ENCODE data around the gene RPS6KL1.

RPS6KL1 gene

GRCh38 chr14:74913986-74914573, 9.0 kb downstream of the RPS6KL1 start:
- H2AFZ ChIP-seq (ENCODE audit: low read depth) = no peak overlapping the region
- no peaks in the 10 kb centered on the region for H3K4me1 ChIP-seq (ENCODE audit: low read depth, poor library complexity, severe bottlenecking)
- H3K27me3 ChIP-seq (ENCODE audit: insufficient read depth, low read depth) = no peaks in the 10 kb centered on the region
- H3K4me2 ChIP-seq = no peak overlapping the region
- H3K4me3 ChIP-seq (IDR thresholded peaks at IDR 0.05; ENCODE audit: insufficient read depth, low read depth, low read length) = no peak overlapping the region
- H3K36me3 ChIP-seq (ENCODE audit: insufficient read depth) = no peaks in the 10 kb centered on the region
- no peaks in the 10 kb centered on the region for H3K79me2 ChIP-seq (ENCODE audit: insufficient read depth, low read depth)
- H3K27ac ChIP-seq = no peak overlapping the region
- TF ChIP-seq CTCF (conservative IDR thresholded peaks at IDR 0.05; ENCODE audit: low read depth, low read length) = peak; percentile 35; the same call in 1 of the 2 replicates
- H4K20me1 ChIP-seq (ENCODE audit: insufficient read depth) = no peaks in the 10 kb centered on the region
- H3K9ac ChIP-seq = no peak overlapping the region

GRCh38 chr14:74913393-74913910, 9.6 kb downstream of the RPS6KL1 start:
- Histone ChIP-seq H3K79me2 (ENCODE audit: insufficient read depth, low read depth) (no peaks in the 10 kb centered on the region), H3K36me3 (ENCODE audit: insufficient read depth) (no peaks in the 10 kb centered on the region), H3K27ac (no peak overlapping the region), H4K20me1 (ENCODE audit: insufficient read depth) (no peaks in the 10 kb centered on the region), H3K4me1 (ENCODE audit: low read depth, poor library complexity, severe bottlenecking) (no peaks in the 10 kb centered on the region), H3K9ac (no peak overlapping the region), H2AFZ (ENCODE audit: low read depth) (no peak overlapping the region), H3K4me3 (IDR thresholded peaks at IDR 0.05; ENCODE audit: insufficient read depth, low read depth, low read length) (no peak overlapping the region), H3K4me2 (no peak overlapping the region), H3K27me3 (ENCODE audit: insufficient read depth, low read depth) (no peaks in the 10 kb centered on the region)
- no peak for TF ChIP-seq CTCF (conservative IDR thresholded peaks at IDR 0.05; ENCODE audit: low read depth, low read length)

GRCh38 chr14:74912801-74913200, 10.3 kb downstream of the RPS6KL1 start:
- Histone ChIP-seq H3K4me2 (no peak overlapping the region), H3K36me3 (ENCODE audit: insufficient read depth) (no peaks in the 10 kb centered on the region), H2AFZ (ENCODE audit: low read depth) (no peak overlapping the region), H3K27ac (no peak overlapping the region), H3K4me3 (IDR thresholded peaks at IDR 0.05; ENCODE audit: insufficient read depth, low read depth, low read length) (no peak overlapping the region), H3K27me3 (ENCODE audit: insufficient read depth, low read depth) (no peaks in the 10 kb centered on the region), H4K20me1 (ENCODE audit: insufficient read depth) (no peaks in the 10 kb centered on the region), H3K9ac (no peak overlapping the region), H3K4me1 (ENCODE audit: low read depth, poor library complexity, severe bottlenecking) (no peaks in the 10 kb centered on the region), H3K79me2 (ENCODE audit: insufficient read depth, low read depth) (no peaks in the 10 kb centered on the region)
- TF ChIP-seq CTCF (conservative IDR thresholded peaks at IDR 0.05; ENCODE audit: low read depth, low read length) = no peak

GRCh38 chr14:74912111-74912510, 10.9 kb downstream of the RPS6KL1 start:
- Histone ChIP-seq H3K4me3 (IDR thresholded peaks at IDR 0.05; ENCODE audit: insufficient read depth, low read depth, low read length) (no peak overlapping the region), H4K20me1 (ENCODE audit: insufficient read depth) (no peaks in the 10 kb centered on the region), H3K4me2 (no peak overlapping the region), H3K79me2 (ENCODE audit: insufficient read depth, low read depth) (no peaks in the 10 kb centered on the region), H3K27me3 (ENCODE audit: insufficient read depth, low read depth) (no peaks in the 10 kb centered on the region), H3K4me1 (ENCODE audit: low read depth, poor library complexity, severe bottlenecking) (no peaks in the 10 kb centered on the region), H3K27ac (no peak overlapping the region), H2AFZ (ENCODE audit: low read depth) (no peak overlapping the region), H3K36me3 (ENCODE audit: insufficient read depth) (no peaks in the 10 kb centered on the region), H3K9ac (no peak overlapping the region)
- TF ChIP-seq CTCF (conservative IDR thresholded peaks at IDR 0.05; ENCODE audit: low read depth, low read length) = no peak
